SK-N-SH treated with all-trans-retinoic acid at 6 μM for 48 hours (cell line): ENCODE measurements around the gene MUC3A.

Source experiments
- ATAC-seq: fragments of 200-7000 bp; cut with Tn5 transposase; 3 replicates; pipeline ENCODE4 v1.9.1; 2020; ENCODE audit warnings: mild to moderate bottlenecking, moderate library complexity
- ARNTL ChIP-seq: fragments of 450-650 bp; formaldehyde crosslinking; IDR thresholded peaks from 2 replicates; pipeline ENCODE4 v1.5.0; 2020; ENCODE audit warnings: low read depth, mild to moderate bottlenecking, moderate library complexity, borderline replicate concordance
- BACH2 ChIP-seq: fragments of 250-450 bp; sonication (Bioruptor Pico); IDR thresholded peaks from 2 replicates; pipeline ENCODE4 v1.9.0; 2021; ENCODE audit warnings: mild to moderate bottlenecking, borderline replicate concordance
- CSDC2 ChIP-seq: fragments of 250-450 bp; sonication (Bioruptor Pico); IDR thresholded peaks from 2 replicates; pipeline ENCODE4 v1.5.0; 2020; ENCODE audit warnings: mild to moderate bottlenecking, moderate library complexity
- CSRNP3 ChIP-seq: fragments of 250-450 bp; sonication (Bioruptor Pico); IDR thresholded peaks from 2 replicates; pipeline ENCODE4 v1.5.1; 2021; ENCODE audit warnings: mild to moderate bottlenecking, moderate library complexity
- ESRRG ChIP-seq: fragments of 250-450 bp; sonication (Bioruptor Pico); IDR thresholded peaks from 2 replicates; pipeline ENCODE4 v1.6.1; 2021; ENCODE audit warnings: mild to moderate bottlenecking
- GLIS3 ChIP-seq: fragments of 250-450 bp; sonication (Bioruptor Pico); IDR thresholded peaks from 2 replicates; pipeline ENCODE4 v1.5.0; 2020; ENCODE audit warnings: mild to moderate bottlenecking, moderate library complexity
- ISL1 ChIP-seq: fragments of 250-450 bp; sonication (Bioruptor Pico); IDR thresholded peaks from 2 replicates; pipeline ENCODE4 v2.1.2; 2022; ENCODE audit warnings: mild to moderate bottlenecking, moderate library complexity
- OSR1 ChIP-seq: fragments of 250-450 bp; sonication (Bioruptor Pico); IDR thresholded peaks from 2 replicates; pipeline ENCODE4 v1.8.0; 2022; ENCODE audit warnings: moderate library complexity, mild to moderate bottlenecking, inconsistent platforms
- PATZ1 ChIP-seq: fragments of 250-450 bp; sonication (Bioruptor Pico); IDR thresholded peaks from 2 replicates; pipeline ENCODE4 v1.8.0; 2020; ENCODE audit warnings: mild to moderate bottlenecking, moderate library complexity, borderline replicate concordance
- POU6F1 ChIP-seq: fragments of 250-450 bp; sonication (Bioruptor Pico); IDR thresholded peaks from 2 replicates; pipeline ENCODE4 v1.8.0; 2021; ENCODE audit warnings: low read depth, mild to moderate bottlenecking, moderate library complexity, borderline replicate concordance
- PPARA ChIP-seq: fragments of 250-450 bp; sonication (Bioruptor Pico); IDR thresholded peaks from 2 replicates; pipeline ENCODE4 v1.5.0; 2020; ENCODE audit warnings: mild to moderate bottlenecking, borderline replicate concordance
- RARB ChIP-seq: fragments of 250-450 bp; sonication (Bioruptor Pico); IDR thresholded peaks from 2 replicates; pipeline ENCODE4 v1.8.0; 2021; ENCODE audit warnings: mild to moderate bottlenecking, moderate library complexity
- SNAI2 ChIP-seq: fragments of 250-450 bp; sonication (Bioruptor Pico); IDR thresholded peaks from 2 replicates; pipeline ENCODE4 v1.5.0; 2020; ENCODE audit warnings: mild to moderate bottlenecking, moderate library complexity
- TCF4 ChIP-seq: fragments of 250-450 bp; sonication (Bioruptor Pico); IDR thresholded peaks from 2 replicates; pipeline ENCODE4 v1.8.0; 2021; ENCODE audit warnings: mild to moderate bottlenecking, moderate library complexity, borderline replicate concordance
- TOX ChIP-seq: fragments of 250-450 bp; sonication (Bioruptor Pico); IDR thresholded peaks from 2 replicates; pipeline ENCODE4 v1.8.0; 2021; ENCODE audit warnings: mild to moderate bottlenecking, moderate library complexity, borderline replicate concordance
- TSHZ2 ChIP-seq: fragments of 250-450 bp; sonication (Bioruptor Pico); IDR thresholded peaks from 2 replicates; pipeline ENCODE4 v1.5.0; 2020; ENCODE audit warnings: mild to moderate bottlenecking, moderate library complexity
- ZC3H10 ChIP-seq: fragments of 250-450 bp; sonication (Bioruptor Pico); IDR thresholded peaks from 2 replicates; pipeline ENCODE4 v1.5.1; 2021; ENCODE audit warnings: mild to moderate bottlenecking, moderate library complexity
- ZFP3 ChIP-seq: fragments of 250-450 bp; sonication (Bioruptor Pico); IDR thresholded peaks from 2 replicates; pipeline ENCODE4 v1.5.0; 2020; ENCODE audit warnings: mild to moderate bottlenecking, moderate library complexity
- ZFP30 ChIP-seq: fragments of 450-650 bp; formaldehyde crosslinking; IDR thresholded peaks from 2 replicates; pipeline ENCODE4 v1.5.0; 2022; ENCODE audit warnings: mild to moderate bottlenecking, moderate library complexity
- ZNF565 ChIP-seq: fragments of 450-650 bp; formaldehyde crosslinking; conservative IDR thresholded peaks from 2 replicates; pipeline ENCODE4 v1.5.0; 2020; ENCODE audit warnings: low read depth, mild to moderate bottlenecking, moderate library complexity
- ZNF70 ChIP-seq: fragments of 450-650 bp; formaldehyde crosslinking; IDR thresholded peaks from 2 replicates; pipeline ENCODE4 v1.5.0; 2020; ENCODE audit warnings: mild to moderate bottlenecking, moderate library complexity
- ZNF8 ChIP-seq: fragments of 450-650 bp; formaldehyde crosslinking; IDR thresholded peaks from 2 replicates; pipeline ENCODE4 v1.5.0; 2020; ENCODE audit warnings: mild to moderate bottlenecking, moderate library complexity

Gene MUC3A

GRCh38 chr7:100947792-100948191 lies 1.5 kb upstream of the MUC3A start (continued):
- TF ChIP-seq TCF4 (CRISPR knock-in tag) (no peak), PPARA (CRISPR knock-in tag) (no peak)

GRCh38 chr7:100949933-100950443 lies 654 bp downstream of the MUC3A start:
- TF ChIP-seq GLIS3 (CRISPR knock-in tag), result no peak
- no peak for TF ChIP-seq ZFP30 (CRISPR knock-in tag)
- TF ChIP-seq TOX (CRISPR knock-in tag), result no peak
- TF ChIP-seq CSDC2 (CRISPR knock-in tag), result no peak
- no peak for TF ChIP-seq PPARA (CRISPR knock-in tag)
- TF ChIP-seq TCF4 (CRISPR knock-in tag), result no peak
- no peak for TF ChIP-seq ARNTL
- TF ChIP-seq BACH2 (CRISPR knock-in tag), result no peak
- TF ChIP-seq ZNF70, result no peak
- no peak for TF ChIP-seq SNAI2 (CRISPR knock-in tag)
- TF ChIP-seq ZC3H10, result no peak
- TF ChIP-seq OSR1 (CRISPR knock-in tag), result no peak
- no peak for TF ChIP-seq POU6F1
- TF ChIP-seq TSHZ2 (CRISPR knock-in tag), result no peak
- no peak for TF ChIP-seq ZNF565 (CRISPR knock-in tag)
- no peak for TF ChIP-seq ZFP3 (CRISPR knock-in tag)
- TF ChIP-seq CSRNP3 (CRISPR knock-in tag), result no peak
- ATAC-seq, result no peak

GRCh38 chr7:100951172-100951571 lies 1.8 kb downstream of the MUC3A start:
- no peak for ATAC-seq

More at GRCh38 chr7:100951172-100951571, 1.8 kb downstream of the MUC3A start:
- TF ChIP-seq ZFP30 (CRISPR knock-in tag), result no peak
- no peak for TF ChIP-seq TCF4 (CRISPR knock-in tag)
- no peak for TF ChIP-seq RARB (CRISPR knock-in tag)
- TF ChIP-seq ZC3H10, result no peak
- no peak for TF ChIP-seq ZNF565 (CRISPR knock-in tag)
- TF ChIP-seq ISL1 (CRISPR knock-in tag), result no peak
- no peak for TF ChIP-seq ZNF8 (CRISPR knock-in tag)
- TF ChIP-seq POU6F1, result no peak
- no peak for TF ChIP-seq ARNTL
- no peak for TF ChIP-seq CSRNP3 (CRISPR knock-in tag)
- TF ChIP-seq ESRRG (CRISPR knock-in tag), result no peak
- no peak for TF ChIP-seq ZNF70
- TF ChIP-seq PATZ1 (CRISPR knock-in tag), result no peak
- TF ChIP-seq CSDC2 (CRISPR knock-in tag), result no peak
- no peak for TF ChIP-seq TOX (CRISPR knock-in tag)
- TF ChIP-seq PPARA (CRISPR knock-in tag), result no peak
- no peak for TF ChIP-seq ZFP3 (CRISPR knock-in tag)
